Measurements from ENCODE around the gene LONRF2.

The LONRF2 gene

DNA sequence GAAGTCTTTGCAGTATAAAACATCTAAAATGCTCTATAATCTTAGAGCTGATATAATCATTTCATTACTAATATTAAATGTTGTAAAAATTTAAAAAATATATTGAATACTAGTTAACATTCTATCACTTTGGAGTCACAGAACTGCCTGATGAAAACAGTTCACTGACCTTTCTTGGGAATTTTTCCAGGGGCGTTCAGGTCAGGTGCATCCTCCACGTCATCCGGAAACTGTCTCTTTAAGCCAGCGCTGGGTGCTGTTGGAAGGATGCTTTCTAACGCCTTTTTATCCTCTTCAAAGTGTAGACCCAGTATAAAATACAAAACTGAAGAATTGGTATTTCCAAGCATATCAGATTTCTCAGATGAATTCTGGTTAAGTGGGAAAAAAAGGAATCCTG, 22.8 kb downstream of the LONRF2 start:
- no peak for DNase-seq

DNA sequence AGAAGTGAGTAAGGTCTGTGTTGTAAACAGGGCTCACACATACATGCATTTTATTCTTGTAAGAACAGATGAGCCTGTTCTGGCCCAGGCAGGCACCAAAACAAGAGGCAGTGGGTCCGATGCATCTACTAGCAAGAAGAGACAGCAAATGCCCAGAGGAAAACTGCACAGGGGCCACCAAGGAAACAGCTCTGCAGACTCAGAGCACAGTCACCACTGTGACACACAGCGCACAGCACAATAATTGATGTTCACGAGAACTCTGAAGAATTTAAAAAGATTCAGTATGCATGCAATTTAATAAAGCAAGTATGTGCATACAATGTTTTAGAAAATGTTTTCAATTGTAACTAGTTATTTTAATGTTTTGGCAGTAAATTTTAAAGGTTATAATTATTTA, 24.8 kb downstream of the LONRF2 start:
- DNase-seq = no peak

DNA sequence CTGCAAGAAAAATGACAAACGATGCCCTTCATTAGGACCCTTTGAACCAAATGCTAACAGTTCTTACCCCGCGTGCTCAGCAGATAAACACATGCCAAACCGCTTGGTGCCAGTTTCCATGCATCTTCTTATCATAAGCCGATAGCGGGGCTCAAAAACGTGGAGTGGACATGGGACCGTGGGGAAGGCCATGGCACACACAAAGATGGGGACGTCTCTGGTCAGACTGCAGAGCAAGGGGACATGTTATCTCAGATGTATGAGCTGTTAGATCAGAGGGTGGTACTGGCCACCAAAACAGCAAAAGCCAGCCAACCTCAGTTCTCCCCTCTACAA, 28.2 kb downstream of the LONRF2 start:
- DNase-seq = no peak

DNA sequence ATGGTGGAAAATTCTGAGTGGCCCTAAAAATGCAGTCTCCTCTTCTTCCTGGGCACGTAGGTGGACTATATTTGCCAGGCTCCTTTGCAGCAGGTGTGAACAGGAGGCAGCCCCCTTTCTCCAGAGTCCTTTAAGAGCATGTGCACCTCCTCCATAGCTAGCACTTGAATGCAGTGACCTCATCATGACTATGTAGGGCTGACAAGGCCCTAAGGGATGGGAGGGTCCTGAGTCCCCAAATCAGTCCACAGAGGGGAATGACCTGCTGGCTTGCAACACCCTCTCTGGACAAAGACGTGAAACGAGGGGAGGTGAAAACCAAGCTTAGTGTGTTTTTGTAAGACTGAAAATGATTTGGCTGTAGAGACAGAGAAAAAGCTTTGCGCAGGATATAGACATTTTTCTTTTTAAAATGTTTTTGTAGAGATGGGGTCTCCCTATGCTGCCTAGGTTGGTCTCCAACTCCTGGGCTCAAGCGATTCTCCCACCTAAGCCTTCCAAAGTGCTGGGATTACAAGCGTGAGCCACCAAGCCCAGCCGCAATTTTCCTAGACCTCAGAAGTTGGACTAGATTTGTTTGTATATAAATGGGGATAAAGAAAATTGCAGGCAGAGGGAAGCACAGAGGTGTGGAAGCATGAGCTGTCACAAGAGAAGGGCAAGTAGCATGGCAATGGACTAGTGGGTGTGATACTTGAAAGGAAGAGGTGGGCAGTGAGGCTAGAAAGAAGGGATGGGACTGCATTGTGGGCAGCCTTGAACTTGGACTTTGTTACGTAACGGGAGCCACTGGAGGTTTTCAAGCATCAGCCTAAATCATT, 28.8 kb downstream of the LONRF2 start:
- DNase-seq = no peak

DNA sequence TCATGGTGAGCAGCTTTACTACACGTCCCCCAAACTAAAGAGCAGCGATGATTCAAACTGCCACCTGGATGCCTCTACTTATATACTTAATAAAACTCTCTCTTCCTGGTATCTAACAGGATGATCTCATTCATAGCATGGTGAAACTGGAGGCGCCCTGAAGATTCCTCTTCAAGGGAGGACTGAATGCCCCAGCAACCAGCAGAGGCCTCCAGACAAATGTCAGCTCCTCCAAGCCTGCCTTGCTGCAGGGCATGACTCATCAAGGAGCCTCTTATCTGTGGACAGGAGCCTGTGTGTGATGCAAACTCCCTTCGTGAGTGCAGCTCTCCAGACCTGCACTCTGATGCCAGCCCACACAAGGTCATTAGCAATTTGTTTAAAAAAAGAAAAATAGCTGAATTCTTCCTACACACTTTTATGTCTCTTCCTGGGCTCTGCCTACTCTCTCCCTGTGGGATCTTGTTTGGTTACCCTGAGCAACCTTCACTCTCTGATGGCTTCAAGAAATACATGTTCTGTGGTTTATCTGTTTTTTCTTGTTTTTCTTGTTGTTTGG, 30.2 kb downstream of the LONRF2 start:
- no peak for DNase-seq

DNA sequence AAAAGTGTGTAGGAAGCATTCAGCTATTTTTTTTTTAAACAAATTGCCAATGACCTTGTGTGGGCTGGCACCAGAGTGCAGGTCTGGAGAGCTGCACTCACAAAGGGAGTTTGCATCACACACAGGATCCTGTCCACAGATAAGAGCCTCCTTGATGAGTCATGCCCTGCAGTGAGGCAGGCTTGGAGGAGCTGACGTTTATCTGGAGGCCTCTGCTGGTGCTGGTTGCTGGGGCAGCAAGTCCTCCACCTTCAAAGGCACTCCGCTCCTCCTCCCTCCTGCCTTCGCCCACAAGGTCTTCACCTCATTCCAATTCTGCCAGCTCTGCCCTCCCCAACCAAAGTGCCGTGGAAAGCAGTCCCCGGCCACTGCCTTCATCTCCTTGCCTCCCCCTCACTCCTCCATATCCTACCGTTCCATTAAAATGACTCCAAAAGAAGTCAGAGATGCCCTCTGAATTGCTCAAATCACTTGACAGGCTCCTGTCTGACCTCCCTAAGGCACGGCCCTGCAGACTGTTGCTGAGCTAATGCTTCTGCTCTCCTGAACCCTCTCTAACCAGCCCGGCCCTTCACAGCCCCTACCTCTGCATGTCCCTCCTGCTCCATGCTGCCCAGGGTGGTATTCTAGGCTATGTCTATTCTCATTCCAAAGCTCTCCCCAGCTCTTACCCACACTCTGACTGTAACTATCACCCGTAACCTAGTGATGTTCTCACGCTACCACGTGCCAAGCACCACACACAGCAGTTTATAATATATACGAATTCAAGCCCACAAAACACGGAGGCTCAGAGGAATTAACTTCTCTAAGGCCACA, 30.9 kb downstream of the LONRF2 start:
- DNase-seq = no peak

DNA sequence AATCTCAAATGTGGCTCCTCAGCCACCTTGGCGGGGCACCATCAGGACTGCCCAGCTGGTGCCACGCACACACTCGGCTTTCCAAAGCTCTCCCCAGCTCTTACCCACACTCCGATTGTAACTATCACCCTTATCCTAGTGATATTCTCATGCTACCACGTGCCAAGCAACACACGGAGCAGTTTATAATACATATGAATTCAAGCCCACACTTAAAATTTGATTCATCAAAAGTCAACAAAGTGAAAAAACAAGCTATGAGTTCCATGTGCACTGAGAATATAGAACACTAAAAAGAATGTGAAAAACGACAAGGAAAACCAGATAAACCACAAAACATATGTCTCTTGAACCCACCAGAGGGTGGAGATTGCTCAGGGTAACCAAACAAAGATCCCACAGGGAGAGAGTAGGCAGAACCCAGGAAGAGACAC, 31.6 kb downstream of the LONRF2 start:
- DNase-seq = no peak

DNA sequence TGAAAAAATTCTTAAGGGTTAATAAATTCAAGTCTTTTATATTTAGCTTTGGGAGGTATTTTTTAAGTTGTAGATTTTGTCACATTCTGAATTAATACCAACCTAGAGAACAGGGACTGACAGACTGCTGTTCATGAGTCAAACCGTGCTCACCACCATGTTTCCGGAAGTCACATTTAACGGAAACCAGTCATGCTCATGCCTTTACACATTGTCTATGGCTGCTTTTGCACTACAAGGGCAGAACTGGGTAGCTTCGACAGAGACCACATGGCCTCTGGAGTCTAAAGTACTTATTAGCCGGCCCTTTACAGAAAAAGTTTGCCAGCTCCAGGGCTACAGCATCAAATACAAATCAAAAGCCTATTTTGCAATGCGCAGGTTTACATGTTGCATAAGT, 33.3 kb downstream of the LONRF2 start:
- DNase-seq = no peak

DNA sequence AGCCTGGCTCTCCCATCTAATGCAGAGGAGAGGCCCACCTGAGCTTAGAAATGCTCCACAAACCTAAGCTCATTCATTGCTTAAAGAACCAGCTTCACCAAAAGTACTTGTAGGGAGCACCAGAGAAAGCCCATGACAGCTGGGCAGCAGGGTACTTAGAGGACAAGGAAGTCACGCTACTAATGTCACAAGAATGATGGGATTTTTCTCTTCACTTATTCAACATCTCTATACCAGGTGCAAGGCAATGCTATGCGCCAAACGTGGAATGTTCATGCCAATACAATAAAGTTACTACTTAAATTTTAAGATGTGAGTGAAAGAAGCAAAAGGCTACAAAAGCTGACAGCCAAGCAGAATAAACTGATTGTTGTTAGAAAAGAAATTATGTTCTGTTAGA, 36.0 kb downstream of the LONRF2 start:
- DNase-seq = no peak

DNA sequence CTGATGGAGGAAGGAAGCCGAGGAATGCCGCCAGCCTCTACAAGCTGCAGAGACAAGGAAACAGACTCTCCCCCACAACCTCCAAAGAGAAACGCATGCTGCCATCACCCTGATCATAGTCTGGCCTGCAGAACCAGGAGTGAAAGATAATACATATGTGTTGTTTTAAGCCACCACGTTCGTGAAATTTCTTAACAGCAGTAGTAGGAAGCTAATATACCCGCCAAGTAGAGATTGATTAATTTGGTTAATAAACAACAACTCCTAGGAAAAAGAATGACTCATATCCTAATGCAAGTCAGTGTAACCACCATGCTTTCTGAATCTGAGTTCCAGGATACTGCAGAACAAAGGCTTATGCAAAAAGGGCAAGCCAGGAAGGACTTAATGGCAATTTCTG, 36.6 kb downstream of the LONRF2 start:
- no peak for DNase-seq

DNA sequence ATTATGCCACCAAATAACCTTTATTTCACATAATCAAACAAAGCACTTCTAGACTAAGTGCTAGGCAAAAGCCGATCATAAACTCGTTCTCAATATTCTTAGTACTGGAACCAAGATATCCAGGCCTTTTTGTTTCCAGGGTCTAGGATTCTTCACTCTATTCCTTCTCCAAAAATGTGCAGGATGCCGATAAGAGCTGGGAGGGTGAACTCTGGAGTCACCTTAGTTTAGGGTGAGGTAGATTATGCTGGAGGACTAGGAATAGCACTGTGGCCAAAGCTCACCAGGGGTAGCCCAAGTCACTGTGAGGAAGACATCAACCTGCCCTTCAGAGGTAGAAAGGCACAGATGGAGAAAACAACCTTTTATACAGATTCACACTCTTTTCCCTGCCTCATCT, 37.3 kb downstream of the LONRF2 start:
- no peak for DNase-seq

DNA sequence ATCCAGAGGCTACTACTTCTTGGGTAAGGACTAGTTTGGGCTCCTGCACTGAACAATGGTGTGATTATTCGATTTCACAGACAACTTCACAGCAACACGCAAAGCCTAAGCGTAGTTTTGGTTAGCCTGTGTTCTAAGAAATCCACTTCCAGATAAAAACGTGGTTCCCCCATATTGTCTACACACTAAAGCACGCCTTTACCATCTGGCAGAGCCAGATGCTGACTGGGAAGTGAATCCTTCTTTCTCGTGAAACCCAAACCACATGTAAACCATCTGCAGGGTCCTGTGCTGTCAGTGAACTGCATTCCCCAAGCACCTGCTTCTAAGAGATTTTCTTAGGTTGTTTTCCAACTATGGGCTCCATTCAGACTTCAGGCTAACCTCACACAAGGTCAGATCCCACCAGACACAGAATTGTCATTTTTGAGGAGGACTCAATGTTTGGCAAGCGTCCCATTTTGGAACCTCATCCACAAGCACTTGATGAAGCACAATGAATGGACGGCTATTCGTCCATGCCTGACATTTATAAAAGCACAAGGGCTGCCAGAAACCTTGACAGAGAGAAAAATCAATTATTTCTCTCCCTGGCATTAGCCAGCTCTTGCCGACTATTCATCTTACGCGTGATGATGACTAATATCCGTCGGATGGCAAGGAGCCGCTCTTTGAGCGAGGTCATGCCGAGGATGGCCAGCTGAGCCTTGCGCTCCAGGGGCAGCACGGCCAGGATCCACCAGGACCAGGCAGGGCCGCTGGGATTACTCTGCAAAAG, 38.4 kb downstream of the LONRF2 start:
- no peak for DNase-seq

DNA sequence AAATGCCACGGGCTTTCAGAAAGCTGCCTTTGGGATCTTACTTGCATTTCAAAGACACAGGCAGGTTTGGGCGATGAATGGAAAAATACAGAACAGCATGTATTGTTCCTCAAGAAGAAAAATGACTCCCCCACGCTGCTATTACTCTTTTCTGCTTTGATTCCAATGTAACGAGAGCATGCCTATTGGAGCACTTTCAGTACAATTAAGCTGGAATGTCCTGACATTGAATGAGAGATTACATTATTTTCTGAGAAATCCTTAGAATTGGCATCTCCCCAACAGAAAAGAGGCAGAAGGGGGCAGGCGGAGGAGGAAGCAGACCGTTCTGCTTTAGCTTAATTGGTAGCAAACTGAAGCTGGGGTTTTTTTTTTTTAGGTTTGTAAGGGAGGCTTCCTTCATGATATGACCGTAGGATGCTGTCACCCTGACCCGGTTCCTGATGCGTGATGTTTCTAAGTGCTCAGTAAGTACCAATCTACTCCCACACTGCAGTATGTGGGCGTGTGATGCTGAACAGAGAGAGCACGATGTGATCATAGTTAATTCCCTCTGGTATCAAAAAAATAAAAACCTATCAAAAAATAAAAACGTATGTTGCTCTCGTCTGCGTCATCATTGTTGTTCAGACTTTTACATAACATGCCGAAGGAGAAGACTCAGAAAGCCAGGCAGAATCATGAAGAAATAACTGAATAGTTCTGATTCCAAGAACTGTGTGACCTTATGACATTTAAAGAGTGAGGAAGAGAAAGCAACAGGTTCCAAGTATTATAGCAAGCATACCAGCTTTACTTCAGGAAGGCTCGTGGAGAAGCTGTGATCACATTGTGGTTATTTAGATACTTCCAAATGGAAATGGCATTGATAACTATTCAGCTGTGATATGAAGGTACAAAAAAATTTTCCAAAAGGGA, 40.5 kb downstream of the LONRF2 start:
- no peak for DNase-seq

DNA sequence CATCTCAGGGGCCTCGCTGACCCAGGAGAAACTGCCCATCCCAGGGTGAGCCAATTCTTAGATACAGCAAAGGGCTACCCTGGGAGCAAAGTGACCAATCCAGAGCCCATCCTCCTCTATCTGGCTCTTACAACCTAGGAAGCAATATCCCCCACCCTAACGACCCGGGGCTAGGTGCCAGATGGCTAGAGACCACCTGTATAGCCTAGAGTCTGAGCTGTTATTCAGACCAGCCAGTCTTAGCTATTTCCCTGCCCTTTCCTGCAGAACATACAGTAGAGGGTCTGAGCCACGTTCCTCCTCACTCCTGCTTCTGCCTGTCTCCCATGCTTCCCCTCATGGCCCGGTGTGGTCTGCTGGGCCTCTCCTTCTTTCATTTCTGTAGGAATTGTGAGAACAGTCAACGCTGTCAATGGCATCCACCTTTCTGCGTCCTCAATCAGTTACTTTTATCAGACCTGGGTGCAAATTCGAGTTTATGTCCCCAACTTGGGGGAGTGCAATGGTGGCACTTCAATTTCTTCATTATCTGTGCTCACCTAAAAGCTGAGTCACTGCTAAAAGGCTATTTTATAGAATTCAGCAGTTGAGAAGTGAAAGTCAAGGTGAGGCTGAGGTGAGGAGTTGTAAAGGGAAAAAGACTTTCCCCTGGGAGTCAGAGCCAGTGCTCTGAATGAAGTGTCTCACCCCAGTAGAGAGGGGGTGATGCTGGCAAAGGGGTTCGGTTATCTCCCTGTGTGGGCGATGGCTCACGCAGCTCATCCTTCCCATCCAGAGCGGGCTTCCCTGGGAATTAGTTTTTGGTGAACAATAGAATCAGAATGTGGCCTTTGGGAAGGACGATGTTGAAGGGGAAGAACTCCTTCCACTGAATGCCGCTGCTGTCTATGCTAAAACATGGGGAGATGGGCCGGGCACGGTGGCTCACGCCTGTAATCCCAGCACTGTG, 42.4 kb downstream of the LONRF2 start:
- DNase-seq = no peak

DNA sequence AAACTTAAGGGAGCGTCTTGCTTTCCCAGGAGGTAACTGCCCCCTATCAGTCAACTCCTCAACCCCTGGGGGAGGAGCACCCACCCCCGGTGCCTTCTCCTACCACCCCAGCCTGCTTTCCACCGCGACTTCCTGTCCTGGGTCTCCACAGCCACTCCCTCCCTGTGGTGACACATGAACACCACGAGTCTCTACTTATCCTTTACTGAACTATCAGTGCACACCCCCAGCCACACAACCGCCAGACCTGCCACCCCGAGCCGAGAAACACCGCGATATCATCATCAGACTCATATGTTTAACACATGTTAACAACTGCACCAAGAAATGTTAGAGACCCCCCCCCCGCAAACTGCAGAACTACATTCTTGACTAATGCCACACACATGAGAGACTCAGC, 43.3 kb downstream of the LONRF2 start:
- DNase-seq = no peak

DNA sequence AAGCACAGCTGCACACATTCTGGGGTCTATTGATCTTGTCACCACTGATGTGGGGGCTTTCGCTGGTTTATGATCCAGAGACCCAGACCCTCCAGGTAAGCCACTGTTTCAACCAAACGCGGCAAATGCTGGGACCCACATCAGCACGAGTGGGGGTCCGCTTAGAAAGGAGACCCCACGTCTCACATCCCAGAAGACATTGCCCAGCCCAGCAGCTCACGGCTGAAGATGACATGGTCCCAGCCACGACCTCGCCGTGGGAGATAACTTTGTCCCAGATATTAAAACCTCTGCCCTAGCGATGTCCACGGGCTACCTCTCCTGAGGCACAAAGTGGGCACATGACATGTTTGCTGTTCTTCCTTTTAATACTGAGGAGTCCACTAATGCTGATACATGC, 43.8 kb downstream of the LONRF2 start:
- DNase-seq = no peak

DNA sequence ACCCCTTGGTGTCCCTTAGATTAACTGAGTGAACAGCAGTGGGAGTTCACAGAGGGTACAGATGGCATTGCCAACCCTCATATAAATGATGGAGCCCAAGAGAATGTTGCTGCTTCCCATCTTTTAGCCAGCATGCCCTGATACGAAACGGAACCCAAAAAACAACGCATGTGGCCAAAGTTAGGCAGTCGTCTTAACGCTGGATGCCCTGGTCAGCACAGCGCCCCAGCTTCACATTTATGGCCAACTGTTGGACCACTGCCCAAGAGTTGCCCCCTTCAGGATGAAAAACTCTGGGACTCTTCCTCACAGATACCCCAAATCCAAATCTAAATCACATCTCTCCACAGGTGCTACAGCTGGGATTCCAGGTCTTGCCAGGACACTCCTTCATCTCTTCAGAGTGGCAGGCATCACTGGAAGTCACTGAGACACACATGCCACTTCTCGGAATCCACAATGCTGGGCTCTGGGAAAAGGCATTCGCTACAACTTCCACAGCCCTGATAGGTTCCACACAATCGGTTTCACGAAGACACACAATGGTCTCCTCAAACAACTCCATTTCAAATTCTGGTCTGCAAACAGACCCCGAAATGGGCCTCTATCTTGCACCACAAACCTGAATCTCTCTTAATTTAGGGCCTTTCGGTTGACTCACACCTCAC, 44.6 kb downstream of the LONRF2 start:
- no peak for DNase-seq

DNA sequence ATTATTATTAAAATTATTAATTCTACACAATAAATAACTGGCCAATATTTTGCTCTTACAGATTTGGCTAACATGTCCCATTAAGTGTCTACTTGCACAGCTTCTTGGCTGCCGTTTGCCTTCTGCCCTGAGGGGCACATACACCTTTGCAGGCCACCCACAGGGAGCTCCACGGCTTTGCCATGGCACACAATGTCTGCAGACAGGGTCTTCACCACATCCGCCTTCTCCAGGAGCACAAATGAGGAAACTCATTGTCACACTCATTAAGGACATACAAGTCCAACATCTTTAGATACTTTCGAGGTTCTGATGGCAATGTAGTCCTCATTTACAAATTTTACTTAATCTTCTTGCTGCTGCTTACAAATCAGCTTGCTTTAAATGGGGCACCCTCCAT, 45.6 kb downstream of the LONRF2 start:
- DNase-seq = no peak

DNA sequence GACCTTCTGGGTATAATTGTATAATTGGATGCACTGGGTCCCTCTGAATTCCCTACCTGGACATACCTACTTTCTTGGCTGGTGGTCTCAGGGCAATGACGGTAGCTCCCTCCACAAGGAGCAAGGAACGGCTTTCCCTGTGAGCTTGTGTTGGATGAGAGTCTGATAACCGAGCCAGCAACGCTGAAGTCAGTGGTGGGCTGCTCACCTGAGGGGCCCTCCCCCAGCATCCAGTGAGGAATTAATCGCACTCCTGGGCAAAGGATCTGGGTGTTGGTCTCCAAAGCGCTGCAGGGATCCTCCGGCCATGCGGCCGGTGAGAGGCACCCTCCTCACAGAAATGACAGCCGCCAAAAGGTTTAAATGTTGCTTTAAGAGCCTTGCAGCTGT, 47.1 kb downstream of the LONRF2 start:
- no peak for DNase-seq

DNA sequence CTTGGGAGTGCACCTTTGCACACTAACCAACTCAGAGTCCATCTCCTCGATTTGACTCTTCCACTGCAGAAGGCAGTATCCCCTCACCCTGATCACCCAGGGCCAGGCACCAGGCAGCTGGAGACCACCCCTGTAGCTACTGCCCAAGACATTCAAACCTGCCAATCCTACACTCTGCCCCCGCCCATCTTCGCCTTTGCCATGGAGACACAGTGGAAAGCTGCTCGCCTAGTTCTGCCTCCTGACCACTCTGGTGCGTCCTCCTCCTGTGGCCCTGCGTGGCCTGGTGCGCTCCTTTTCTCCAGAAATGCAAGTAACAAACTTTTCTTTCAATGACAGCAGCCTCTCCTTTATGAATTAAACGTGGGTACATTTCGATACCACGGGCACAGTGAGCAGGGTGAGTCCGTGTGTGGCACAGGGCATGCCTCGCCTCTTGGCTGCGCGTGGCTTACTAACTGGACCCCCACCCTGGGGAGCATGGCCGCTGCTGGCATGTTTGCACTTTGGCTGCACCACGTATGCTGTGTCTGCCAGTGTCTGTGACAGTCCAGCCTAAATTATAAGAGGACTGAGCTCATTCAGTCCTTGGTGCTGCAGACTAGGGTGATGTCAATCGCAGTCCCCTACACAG, 47.6 kb downstream of the LONRF2 start:
- no peak for DNase-seq

Measured in NCI-H2081 treated with DMSO at 0.1 percent for 48 hours (cell line).